T-helper 1 cell treated with Interleukin-12 subunit alpha and Interleukin-12 subunit beta and Interleukin-4 antibody, amounts not matched to agents 30 μg/mL and 1 μg/mL, for 36 hours (primary cell): ENCODE measurements around the gene MPV17L2.

Experiments
- H3K27ac Mint-ChIP-seq: one replicate; pipeline ENCODE4 v1.8.0; 2021; ENCODE audit warnings: mild to moderate bottlenecking, mixed read lengths
- H3K27me3 Mint-ChIP-seq: one replicate; pipeline ENCODE4 v1.8.0; 2021; ENCODE audit warnings: low read depth, mixed read lengths
- H3K36me3 Mint-ChIP-seq: one replicate; pipeline ENCODE4 v1.8.0; 2021; ENCODE audit warnings: low read depth, mixed read lengths
- H3K4me1 Mint-ChIP-seq: one replicate; pipeline ENCODE4 v1.8.0; 2021; ENCODE audit warnings: low read depth, mixed read lengths
- H3K4me3 Mint-ChIP-seq: one replicate; pipeline ENCODE4 v1.8.0; 2021; ENCODE audit warnings: mild to moderate bottlenecking, moderate library complexity, mixed read lengths
- H3K9me3 Mint-ChIP-seq: one replicate; pipeline ENCODE4 v1.8.0; 2021; ENCODE audit warnings: mixed read lengths

MPV17L2 gene

GRCh38 chr19:18170714-18171255, 22.2 kb upstream of the MPV17L2 start:
- Mint-ChIP-seq H3K27ac (no peak overlapping the region), H3K36me3 (peaks cover 17% of the 10 kb centered on the region), H3K9me3 (no peaks in the 10 kb centered on the region), H3K4me3 (no peak overlapping the region), H3K4me1 (peaks cover 20% of the 10 kb centered on the region), H3K27me3 (no peaks in the 10 kb centered on the region)

GRCh38 chr19:18171605-18172327, 21.3 kb upstream of the MPV17L2 start:
- H3K4me1 Mint-ChIP-seq, result peaks cover 23% of the 10 kb centered on the region

DNA sequence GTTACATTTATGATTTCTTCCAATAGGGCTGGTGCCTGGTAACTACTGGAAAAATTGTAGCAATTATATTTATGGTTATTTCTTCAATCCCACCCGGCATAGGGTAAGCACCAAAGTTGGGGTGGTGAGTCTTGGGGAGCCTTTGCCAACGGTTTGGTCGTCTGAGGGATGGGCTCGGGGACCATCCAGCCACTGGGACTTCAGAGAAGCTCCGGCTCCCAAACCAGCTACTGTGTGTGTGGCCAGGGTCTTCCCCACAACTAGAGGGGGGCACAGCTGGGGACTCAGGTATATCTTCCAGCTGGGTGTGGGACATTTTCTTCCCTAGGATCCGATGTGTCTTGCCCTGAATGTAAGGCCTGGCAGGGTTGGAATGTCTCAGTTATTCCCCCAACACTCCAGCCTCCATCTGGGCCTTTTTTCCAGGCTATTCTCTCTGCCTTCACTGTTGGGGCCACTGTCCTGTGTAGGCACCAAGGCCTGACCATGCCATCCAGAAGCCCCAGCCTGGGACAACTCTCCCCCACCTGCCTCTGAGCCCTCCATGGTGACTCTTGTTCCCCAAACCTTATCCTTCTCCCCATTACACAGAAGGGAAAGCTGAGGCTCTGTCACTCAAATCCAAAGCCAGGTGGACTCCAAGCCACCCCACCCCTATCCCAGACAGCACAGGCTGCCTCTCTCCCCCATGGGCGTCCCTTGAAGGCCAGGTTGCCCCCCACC, 20.5 kb upstream of the MPV17L2 start:
- H3K27me3 Mint-ChIP-seq, result no peaks in the 10 kb centered on the region
- peaks cover 23% of the 10 kb centered on the region for H3K4me1 Mint-ChIP-seq
- peaks cover 22% of the 10 kb centered on the region for H3K36me3 Mint-ChIP-seq
- peak overlapping the region; percentile 63 for H3K4me3 Mint-ChIP-seq
- peak overlapping the region; percentile 62 for H3K27ac Mint-ChIP-seq
- no peaks in the 10 kb centered on the region for H3K9me3 Mint-ChIP-seq

More at GRCh38 chr19:18171605-18172327, 21.3 kb upstream of the MPV17L2 start:
- Mint-ChIP-seq H3K4me3 (no peak overlapping the region), H3K9me3 (no peaks in the 10 kb centered on the region), H3K36me3 (peaks cover 21% of the 10 kb centered on the region), H3K27me3 (no peaks in the 10 kb centered on the region), H3K27ac (no peak overlapping the region)

DNA sequence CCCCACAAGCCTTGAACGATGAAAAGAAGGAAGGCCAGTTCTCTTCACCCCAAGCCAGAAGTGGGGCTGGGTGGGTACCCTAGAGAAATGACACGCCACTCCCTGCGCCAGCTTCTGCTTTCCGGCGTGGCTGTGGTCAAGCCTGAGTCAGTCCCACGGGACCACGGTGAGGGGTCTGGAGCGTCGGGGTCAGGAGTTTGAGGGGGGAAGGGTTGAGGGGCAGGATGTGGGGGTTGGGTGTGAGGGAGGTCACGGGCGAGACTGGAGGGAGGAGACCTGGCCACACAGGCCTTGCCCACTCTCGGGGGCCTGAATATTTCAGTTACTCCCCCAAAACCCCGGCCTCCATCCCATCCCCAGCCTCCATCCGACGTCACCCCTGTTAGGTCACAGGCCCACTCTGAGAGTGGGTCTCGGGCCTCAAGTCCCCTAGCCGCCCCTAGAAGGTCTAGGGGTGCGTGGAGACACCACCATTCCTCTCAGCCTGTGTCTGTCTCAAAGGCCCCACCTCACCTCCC, 19.9 kb upstream of the MPV17L2 start:
- Mint-ChIP-seq H3K27ac (peak overlapping the region; percentile 69), H3K4me3 (peak overlapping the region; percentile 90), H3K36me3 (peaks cover 20% of the 10 kb centered on the region), H3K4me1 (peaks cover 23% of the 10 kb centered on the region), H3K27me3 (no peaks in the 10 kb centered on the region), H3K9me3 (no peaks in the 10 kb centered on the region)

DNA sequence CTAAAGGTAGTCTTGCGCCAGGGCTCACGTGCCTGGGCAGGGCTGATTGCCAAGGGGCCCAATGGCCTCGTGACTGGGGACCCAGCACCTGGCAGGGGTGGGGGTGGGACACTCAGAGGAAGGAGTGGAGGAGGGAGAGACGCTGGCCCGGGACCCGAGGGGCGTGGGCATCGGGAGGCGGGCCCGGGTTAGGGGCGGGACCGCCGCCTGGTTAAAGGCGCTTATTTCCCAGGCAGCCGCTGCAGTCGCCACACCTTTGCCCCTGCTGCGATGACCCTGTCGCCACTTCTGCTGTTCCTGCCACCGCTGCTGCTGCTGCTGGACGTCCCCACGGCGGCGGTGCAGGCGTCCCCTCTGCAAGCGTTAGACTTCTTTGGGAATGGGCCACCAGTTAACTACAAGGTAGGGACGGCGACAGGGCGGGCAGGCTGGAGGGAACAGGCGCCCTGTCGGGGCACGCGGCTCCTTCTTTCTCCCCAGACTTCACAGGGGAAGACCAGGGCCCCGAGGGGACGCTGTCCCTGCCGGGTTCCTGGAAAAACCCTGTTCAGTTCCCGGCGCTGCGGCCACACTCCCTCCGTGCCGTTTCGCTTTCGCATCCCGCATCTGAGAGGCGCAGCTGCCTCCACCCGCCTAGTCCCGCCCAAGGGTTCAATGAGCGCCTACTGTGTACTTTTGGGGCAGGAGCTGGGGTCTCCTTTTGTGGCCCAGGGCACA, 19.3 kb upstream of the MPV17L2 start, which contains the start of gene IFI30:
TSS of gene IFI30 (plus strand) at position 242 of the 717 bp plus-strand sequence. CDS start at position 271, 29 bp downstream.
- Mint-ChIP-seq H3K36me3 (peaks cover 20% of the 10 kb centered on the region), H3K9me3 (no peaks in the 10 kb centered on the region), H3K27ac (peak within 1 kb of the TSS; percentile 85), H3K4me3 (peak within 1 kb of the TSS; percentile 90), H3K27me3 (no peaks in the 10 kb centered on the region), H3K4me1 (peaks cover 20% of the 10 kb centered on the region)

- H3K9me3 Mint-ChIP-seq, result no peaks in the 10 kb centered on the region
- H3K4me3 Mint-ChIP-seq, result peak overlapping the region; percentile 90
- H3K27ac Mint-ChIP-seq, result no peak overlapping the region
- no peaks in the 10 kb centered on the region for H3K27me3 Mint-ChIP-seq
- H3K4me1 Mint-ChIP-seq, result peaks cover 21% of the 10 kb centered on the region
- H3K36me3 Mint-ChIP-seq, result peaks cover 22% of the 10 kb centered on the region
Measured at GRCh38 chr19:18174983-18175382, 18.0 kb upstream of the MPV17L2 start.

- peaks cover 20% of the 10 kb centered on the region for H3K36me3 Mint-ChIP-seq
- H3K4me3 Mint-ChIP-seq, result peak overlapping the region; percentile 28
- no peak overlapping the region for H3K27ac Mint-ChIP-seq
- peaks cover 22% of the 10 kb centered on the region for H3K4me1 Mint-ChIP-seq
- no peaks in the 10 kb centered on the region for H3K9me3 Mint-ChIP-seq
- H3K27me3 Mint-ChIP-seq, result no peaks in the 10 kb centered on the region
Measured at GRCh38 chr19:18176367-18177310, 16.4 kb upstream of the MPV17L2 start.

- Mint-ChIP-seq H3K4me3 (no peak overlapping the region), H3K9me3 (no peaks in the 10 kb centered on the region), H3K27ac (no peak overlapping the region)
Measured at GRCh38 chr19:18179957-18180356, 13.1 kb upstream of the MPV17L2 start.

GRCh38 chr19:18183529-18183928, 9.5 kb upstream of the MPV17L2 start:
- Mint-ChIP-seq H3K27ac (no peak overlapping the region), H3K27me3 (no peaks in the 10 kb centered on the region), H3K4me1 (peaks cover 1% of the 10 kb centered on the region), H3K9me3 (no peaks in the 10 kb centered on the region), H3K36me3 (peaks cover 2% of the 10 kb centered on the region), H3K4me3 (no peak overlapping the region)

More at GRCh38 chr19:18179957-18180356, 13.1 kb upstream of the MPV17L2 start:
- Mint-ChIP-seq H3K4me1 (peaks cover 6% of the 10 kb centered on the region), H3K27me3 (no peaks in the 10 kb centered on the region), H3K36me3 (peaks cover 19% of the 10 kb centered on the region)

DNA sequence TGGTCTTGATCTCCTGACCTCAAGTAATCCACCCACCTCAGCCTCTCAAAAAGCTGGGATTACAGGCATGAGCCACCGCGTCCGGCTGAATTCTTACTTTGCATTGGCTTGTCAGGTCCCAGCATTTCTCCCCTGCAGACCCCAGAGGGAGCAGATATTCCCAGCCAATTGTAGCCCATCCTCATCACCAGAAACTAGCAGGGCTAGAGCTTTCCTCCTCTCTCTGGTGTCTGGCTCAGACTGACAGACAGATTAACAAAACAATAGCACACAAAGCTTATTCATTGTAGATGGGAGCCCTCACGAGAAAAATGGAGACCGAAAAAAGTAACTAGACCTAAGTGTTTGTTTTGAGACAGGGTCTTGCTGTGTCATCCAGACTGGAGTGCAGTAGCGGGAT, 7.5 kb upstream of the MPV17L2 start:
- H3K27ac Mint-ChIP-seq, result no peak overlapping the region
- no peaks in the 10 kb centered on the region for H3K9me3 Mint-ChIP-seq
- H3K27me3 Mint-ChIP-seq, result no peaks in the 10 kb centered on the region
- H3K36me3 Mint-ChIP-seq, result no peaks in the 10 kb centered on the region
- no peak overlapping the region for H3K4me3 Mint-ChIP-seq
- no peaks in the 10 kb centered on the region for H3K4me1 Mint-ChIP-seq

DNA sequence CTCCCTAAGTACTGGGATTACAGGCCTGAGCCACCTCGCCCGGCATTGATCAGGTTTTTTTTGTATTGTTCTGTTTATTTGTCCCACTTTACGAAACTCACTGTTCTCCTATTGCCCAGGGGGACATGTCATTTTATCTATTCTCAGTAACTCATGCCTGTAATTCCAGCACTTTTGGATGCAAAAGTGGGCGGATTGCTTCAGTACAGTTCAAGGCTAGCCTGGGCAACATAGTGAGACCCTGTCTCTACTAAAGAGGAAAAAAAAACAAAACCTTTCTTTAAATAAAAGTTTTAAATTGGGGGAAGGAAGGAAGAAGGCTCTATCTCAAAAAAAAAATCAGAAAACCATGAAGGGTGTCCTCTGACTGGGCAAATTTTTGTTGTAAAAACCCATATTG, 2.7 kb upstream of the MPV17L2 start:
- Mint-ChIP-seq H3K4me1 (peaks cover 22% of the 10 kb centered on the region), H3K36me3 (no peaks in the 10 kb centered on the region), H3K4me3 (no peak overlapping the region), H3K27me3 (no peaks in the 10 kb centered on the region), H3K27ac (no peak overlapping the region), H3K9me3 (no peaks in the 10 kb centered on the region)

DNA sequence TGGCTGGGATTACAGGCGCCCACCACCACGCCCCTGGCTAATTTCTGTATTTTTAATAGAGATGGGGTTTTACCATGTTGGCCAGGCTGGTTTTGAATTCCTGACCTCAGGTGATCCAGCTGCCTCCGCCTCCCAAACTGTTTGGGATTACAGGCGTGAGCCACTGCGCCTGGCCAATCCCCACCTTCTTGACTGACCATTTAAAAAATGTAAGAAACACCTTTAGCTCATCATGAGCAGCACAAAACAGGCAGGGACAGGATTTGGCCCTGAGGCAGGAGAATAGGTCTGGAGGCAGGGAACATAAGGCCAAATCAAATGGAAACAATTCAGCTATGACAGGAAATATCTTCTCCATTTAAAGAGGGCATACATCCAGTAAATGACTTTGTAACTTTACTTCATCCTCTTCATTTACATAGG, 1.4 kb upstream of the MPV17L2 start:
- Mint-ChIP-seq H3K4me3 (peak overlapping the region; percentile 83), H3K36me3 (no peaks in the 10 kb centered on the region), H3K27ac (peak overlapping the region; percentile 89), H3K4me1 (peaks cover 22% of the 10 kb centered on the region), H3K9me3 (no peaks in the 10 kb centered on the region), H3K27me3 (no peaks in the 10 kb centered on the region)

DNA sequence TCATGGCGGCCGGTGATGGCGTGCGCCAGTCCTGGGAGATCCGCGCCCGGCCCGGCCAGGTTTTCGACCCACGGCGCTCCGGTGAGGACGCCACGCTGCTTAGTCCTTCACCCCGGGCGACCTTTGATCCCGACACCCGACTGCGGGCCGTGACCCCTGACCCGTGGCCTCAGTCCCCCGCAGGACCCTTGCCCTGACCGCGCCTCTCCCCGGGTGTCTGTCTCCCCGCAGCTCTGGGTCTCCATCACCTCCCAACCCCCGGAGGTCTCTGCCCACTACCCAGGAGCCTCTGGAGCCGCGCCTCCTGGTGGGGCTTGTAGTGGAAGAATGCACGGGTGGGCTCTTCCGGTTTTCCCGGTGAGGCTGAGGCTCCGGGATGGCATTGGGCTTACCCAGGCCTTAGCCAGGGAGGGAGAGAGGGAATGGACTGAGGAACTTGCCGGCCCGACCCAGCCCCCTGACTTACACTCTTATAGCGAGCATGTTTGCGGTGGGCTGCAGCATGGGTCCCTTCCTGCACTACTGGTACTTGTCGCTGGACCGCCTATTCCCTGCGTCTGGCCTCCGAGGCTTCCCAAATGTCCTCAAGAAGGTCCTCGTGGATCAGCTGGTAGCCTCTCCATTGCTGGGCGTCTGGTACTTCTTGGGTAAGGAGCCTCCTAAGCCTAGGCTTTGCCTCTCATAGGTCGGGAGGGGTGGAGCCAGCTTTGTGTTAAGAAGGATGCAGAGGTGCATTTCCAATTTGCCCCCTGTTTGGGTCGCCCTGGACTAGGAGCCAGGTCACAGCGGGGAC, 566 bp downstream of the MPV17L2 start:
- H3K4me1 Mint-ChIP-seq, result peaks cover 22% of the 10 kb centered on the region
- no peaks in the 10 kb centered on the region for H3K9me3 Mint-ChIP-seq
- peak overlapping the region; percentile 89 for H3K27ac Mint-ChIP-seq
- no peaks in the 10 kb centered on the region for H3K27me3 Mint-ChIP-seq
- H3K36me3 Mint-ChIP-seq, result peaks cover 7% of the 10 kb centered on the region
- H3K4me3 Mint-ChIP-seq, result peak overlapping the region; percentile 83
